ENCODE data around the gene AFG3L2.
A peak's percentile ranks its signal among the peaks of the same experiment; 100 is the strongest.

Gene AFG3L2

GRCh38 chr18:12287131-12287681 is 89.8 kb downstream of the AFG3L2 start:
- no peaks in the 10 kb centered on the region for H3K36me3 ChIP-seq (ENCODE audit: insufficient read depth, low read length)
- no peaks in the 10 kb centered on the region for H3K79me2 ChIP-seq (ENCODE audit: insufficient read depth, low read length)
- H3K4me3 ChIP-seq (ENCODE audit: low read depth, low read length, poor library complexity, severe bottlenecking) = no peak overlapping the region
- no peak for TF ChIP-seq EZH2 (IDR thresholded peaks at IDR 0.05; ENCODE audit: borderline replicate concordance, low read length)
- TF ChIP-seq CTCF (IDR thresholded peaks at IDR 0.05; ENCODE audit: low read length) = no peak
- H4K20me1 ChIP-seq (ENCODE audit: insufficient read depth, low read length) = no peaks in the 10 kb centered on the region; the same call in 1 of the 2 replicates
- no peaks in the 10 kb centered on the region for H3F3A ChIP-seq (ENCODE audit: insufficient read depth, low read length)
- H3K9ac ChIP-seq (ENCODE audit: low read length) = no peak overlapping the region
- no peaks in the 10 kb centered on the region for H3K9me2 ChIP-seq (ENCODE audit: low read depth, low read length)
- H3K9me3 ChIP-seq (ENCODE audit: low read length) = no peaks in the 10 kb centered on the region
- no peak overlapping the region for H2AFZ ChIP-seq (ENCODE audit: low read length)
- no peaks in the 10 kb centered on the region; the same call in 1 of the 2 replicates for H3K27me3 ChIP-seq (ENCODE audit: insufficient read depth, low read length)
- H3K4me2 ChIP-seq (ENCODE audit: low read length) = no peak overlapping the region
- no peaks in the 10 kb centered on the region for H3K4me1 ChIP-seq (ENCODE audit: insufficient read depth, low read length, severe bottlenecking)
- H3K27ac ChIP-seq (ENCODE audit: low read depth, low read length, poor library complexity, severe bottlenecking) = no peak overlapping the region

- no peak overlapping the region for H3K9ac ChIP-seq (ENCODE audit: low read length)
- no peak overlapping the region for H3K27ac ChIP-seq (ENCODE audit: low read depth, low read length, poor library complexity, severe bottlenecking)
- no peaks in the 10 kb centered on the region; the same call in 1 of the 2 replicates for H3K27me3 ChIP-seq (ENCODE audit: insufficient read depth, low read length)
- H3K79me2 ChIP-seq (ENCODE audit: insufficient read depth, low read length) = no peaks in the 10 kb centered on the region
- no peaks in the 10 kb centered on the region for H3K9me2 ChIP-seq (ENCODE audit: low read depth, low read length)
- H3K4me3 ChIP-seq (ENCODE audit: low read depth, low read length, poor library complexity, severe bottlenecking) = no peak overlapping the region
- H3F3A ChIP-seq (ENCODE audit: insufficient read depth, low read length) = no peaks in the 10 kb centered on the region
- no peak for TF ChIP-seq EZH2 (IDR thresholded peaks at IDR 0.05; ENCODE audit: borderline replicate concordance, low read length)
- no peak for TF ChIP-seq CTCF (IDR thresholded peaks at IDR 0.05; ENCODE audit: low read length)
- no peaks in the 10 kb centered on the region for H3K9me3 ChIP-seq (ENCODE audit: low read length)
- no peaks in the 10 kb centered on the region for H4K20me1 ChIP-seq (ENCODE audit: insufficient read depth, low read length)
- H3K4me2 ChIP-seq (ENCODE audit: low read length) = no peak overlapping the region
- H3K36me3 ChIP-seq (ENCODE audit: insufficient read depth, low read length) = no peaks in the 10 kb centered on the region
- H2AFZ ChIP-seq (ENCODE audit: low read length) = no peak overlapping the region
- no peaks in the 10 kb centered on the region for H3K4me1 ChIP-seq (ENCODE audit: insufficient read depth, low read length, severe bottlenecking)
These were observed 93.4 kb downstream of the AFG3L2 start for GRCh38 chr18:12283666-12284065.

GRCh38 chr18:12283256-12283655 is 93.8 kb downstream of the AFG3L2 start:
- Histone ChIP-seq H3K36me3 (ENCODE audit: insufficient read depth, low read length) (no peaks in the 10 kb centered on the region), H3F3A (ENCODE audit: insufficient read depth, low read length) (no peaks in the 10 kb centered on the region), H3K27ac (ENCODE audit: low read depth, low read length, poor library complexity, severe bottlenecking) (no peak overlapping the region), H3K9me2 (ENCODE audit: low read depth, low read length) (no peaks in the 10 kb centered on the region), H3K9ac (ENCODE audit: low read length) (no peak overlapping the region), H3K9me3 (ENCODE audit: low read length) (no peaks in the 10 kb centered on the region), H4K20me1 (ENCODE audit: insufficient read depth, low read length) (no peaks in the 10 kb centered on the region), H3K4me1 (ENCODE audit: insufficient read depth, low read length, severe bottlenecking) (no peaks in the 10 kb centered on the region), H3K79me2 (ENCODE audit: insufficient read depth, low read length) (no peaks in the 10 kb centered on the region), H3K4me3 (ENCODE audit: low read depth, low read length, poor library complexity, severe bottlenecking) (no peak overlapping the region), H3K4me2 (ENCODE audit: low read length) (no peak overlapping the region), H3K27me3 (ENCODE audit: insufficient read depth, low read length) (no peaks in the 10 kb centered on the region), H2AFZ (ENCODE audit: low read length) (no peak overlapping the region)
- 0 out of 2 replicates have a peak, but pooled peaks have one; percentile 23 for TF ChIP-seq CTCF (IDR thresholded peaks at IDR 0.05; ENCODE audit: low read length)
- TF ChIP-seq EZH2 (IDR thresholded peaks at IDR 0.05; ENCODE audit: borderline replicate concordance, low read length) = no peak

Data from OCI-LY1 (cell line).